MCF 10A (cell line): Measurements from ENCODE around the gene YBX2. TPM values are rescaled to one million over a fixed set of nuclear protein-coding genes. Genes with fewer than 3 reads are reported as not detected.
A peak's percentile ranks its signal among the peaks of the same experiment; 100 is the strongest.

ENCODE experiments used
- BruUV-seq: library from RNA; stranded (reverse); fragments of 400-500 nt; replicated peaks from 2 replicates; lab custom pipeline; 2021; lab: Mats Ljungman, UMichigan
- CTCF ChIA-PET: fragments of 300-600 bp; sonication (Branson Sonifier 250); formaldehyde crosslinking; extraction: SDS; loops from one replicate; lab custom pipeline; 2021; ENCODE audit warnings: antibody characterized with exemption, inconsistent platforms; lab: Yijun Ruan, JAX
- POLR2A ChIA-PET: fragments of 300-600, 350-650 bp; sonication (Branson Sonifier 250); formaldehyde crosslinking; extraction: SDS; loops from one replicate; lab custom pipeline; 2020; ENCODE audit warnings: antibody characterized with exemption, inconsistent platforms; lab: Yijun Ruan, JAX
- DNase-seq: peaks from one replicate; pipeline ENCODE4 v3.0.0-alpha.2; 2018; ENCODE audit not compliant: unreplicated experiment
- H3K27ac Mint-ChIP-seq: one replicate; pipeline ENCODE4 v1.8.0; 2022; ENCODE audit warnings: mild to moderate bottlenecking, low read depth, mixed read lengths; ENCODE audit not compliant: unreplicated experiment
- H3K27me3 Mint-ChIP-seq: one replicate; pipeline ENCODE4 v1.8.0; 2022; ENCODE audit warnings: mixed read lengths; ENCODE audit not compliant: insufficient read depth, unreplicated experiment
- H3K36me3 Mint-ChIP-seq: one replicate; pipeline ENCODE4 v1.8.0; 2022; ENCODE audit warnings: mild to moderate bottlenecking, moderate library complexity, mixed read lengths; ENCODE audit not compliant: insufficient read depth, unreplicated experiment
- H3K4me1 Mint-ChIP-seq: one replicate; pipeline ENCODE4 v1.8.0; 2022; ENCODE audit warnings: mixed read lengths; ENCODE audit not compliant: insufficient read depth, unreplicated experiment
- H3K4me3 Mint-ChIP-seq: one replicate; pipeline ENCODE4 v1.8.0; 2022; ENCODE audit warnings: mild to moderate bottlenecking, moderate library complexity, mixed read lengths; ENCODE audit not compliant: unreplicated experiment
- H3K9me3 Mint-ChIP-seq: one replicate; pipeline ENCODE4 v1.8.0; 2022; ENCODE audit warnings: mixed read lengths; ENCODE audit not compliant: unreplicated experiment
- CTCF ChIP-seq: fragments of 200-600 bp; IDR thresholded peaks from one replicate; pipeline ENCODE4 v1.8.0; 2022; ENCODE audit warnings: antibody characterized with exemption, mild to moderate bottlenecking; ENCODE audit not compliant: unreplicated experiment
- intact Hi-C: fragments of 100-400 bp; cut with micrococcal nuclease; formaldehyde crosslinking; loops from 2 replicates; pipeline ENCODE4 v1.14.1; 2022
- total RNA-seq: library from RNA; stranded (reverse); gene quantifications from 2 replicates; pipeline ENCODE4 v1.2.3, GENCODE V29; 2022

YBX2 gene
- total RNA-seq, 1 experiment from 2014 or later = 0.40 TPM

GRCh38 chr17:7309628-7310027 lies 15.2 kb upstream of the YBX2 start:
- no peaks in the 10 kb centered on the region for H3K9me3 Mint-ChIP-seq
- H3K36me3 Mint-ChIP-seq = peaks cover 73% of the 10 kb centered on the region
- BruUV-seq = no TSS peak
- CTCF ChIA-PET = interaction anchor here (1.5 to 1.8 kb wide), 4 partner anchors 13 to 35 kb away, joined by 3 to 10 read pairs (median 4); partner anchors contain the start of gene SLC2A4
- intact Hi-C loops = no loop called here
- no peak for DNase-seq
- no peak for TF ChIP-seq CTCF
- peak overlapping the region; percentile 88 for H3K4me3 Mint-ChIP-seq
- H3K27me3 Mint-ChIP-seq = no peaks in the 10 kb centered on the region
- POLR2A ChIA-PET = interaction anchor here (0.7 to 3.0 kb wide), 11 partner anchors 13 to 407 kb away, joined by 3 to 18 read pairs (median 4); partner anchors contain the start of genes CTDNEP1, ELP5, GABARAP and MPDU1
- H3K4me1 Mint-ChIP-seq = peaks cover 35% of the 10 kb centered on the region
- peak overlapping the region; percentile 87 for H3K27ac Mint-ChIP-seq

GRCh38 chr17:7308625-7309433 lies 14.4 kb upstream of the YBX2 start:
- Mint-ChIP-seq H3K27me3 (no peaks in the 10 kb centered on the region), H3K4me1 (peaks cover 29% of the 10 kb centered on the region), H3K9me3 (no peaks in the 10 kb centered on the region), H3K36me3 (peaks cover 65% of the 10 kb centered on the region), H3K4me3 (peak overlapping the region; percentile 88), H3K27ac (peak overlapping the region; percentile 90)
- no peak for TF ChIP-seq CTCF
- CTCF ChIA-PET = interaction anchor here (0.6 to 1.8 kb wide), 5 partner anchors 12 to 44 kb away, joined by 3 to 10 read pairs (median 5); partner anchors contain the start of gene SLC2A4
- peak; percentile 87 for DNase-seq
- POLR2A ChIA-PET = interaction anchor here (0.7 to 3.0 kb wide), 19 partner anchors 12 to 408 kb away, joined by 3 to 18 read pairs (median 3); partner anchors contain the start of genes CTDNEP1, ELP5, GABARAP and NEURL4
- intact Hi-C loops = no loop called here
- BruUV-seq = TSS peak; percentile 93

- no peaks in the 10 kb centered on the region for H3K9me3 Mint-ChIP-seq
- H3K4me1 Mint-ChIP-seq = peaks cover 25% of the 10 kb centered on the region
- H3K36me3 Mint-ChIP-seq = peaks cover 57% of the 10 kb centered on the region
- DNase-seq = no peak
- intact Hi-C loops = no loop called here
- H3K27ac Mint-ChIP-seq = peak overlapping the region; percentile 90
- CTCF ChIA-PET = interaction anchor here (0.6 to 1.8 kb wide), 4 partner anchors 11 to 43 kb away, joined by 3 to 10 read pairs (median 4); partner anchors contain the start of gene SLC2A4
- POLR2A ChIA-PET = interaction anchor here (0.7 to 3.0 kb wide), 16 partner anchors 12 to 262 kb away, joined by 3 to 18 read pairs (median 3); partner anchors contain the start of genes GABARAP, NEURL4 and POLR2A
- H3K4me3 Mint-ChIP-seq = peak overlapping the region; percentile 88
- TF ChIP-seq CTCF = peak; percentile 11
- BruUV-seq = no TSS peak
- H3K27me3 Mint-ChIP-seq = no peaks in the 10 kb centered on the region
Measured at GRCh38 chr17:7307686-7308624, 13.5 kb upstream of the YBX2 start.
